Breast epithelium (tissue), 3 donors: ENCODE measurements around the gene NPB.

Source experiments
- CTCF ChIP-seq, 3 donors: fragments of 450-650 bp; IDR thresholded peaks; one replicate each; pipeline ENCODE4 v1.5.1; 2016 to 2017; ENCODE audit warnings: antibody characterized with exemption in 3 of 3, mild to moderate bottlenecking in 3 of 3, moderate library complexity in 3 of 3
- POLR2A ChIP-seq: fragments of 450-650 bp; IDR thresholded peaks from one replicate; pipeline ENCODE4 v1.6.1; 2016; ENCODE audit warnings: antibody characterized with exemption, mild to moderate bottlenecking, moderate library complexity
- POLR2AphosphoS5 ChIP-seq, 3 donors: sonication (generic); formaldehyde crosslinking; IDR thresholded peaks; one replicate each; pipeline ENCODE4 v1.6.1; 2017; ENCODE audit warnings: antibody characterized with exemption in 3 of 3

DNA sequence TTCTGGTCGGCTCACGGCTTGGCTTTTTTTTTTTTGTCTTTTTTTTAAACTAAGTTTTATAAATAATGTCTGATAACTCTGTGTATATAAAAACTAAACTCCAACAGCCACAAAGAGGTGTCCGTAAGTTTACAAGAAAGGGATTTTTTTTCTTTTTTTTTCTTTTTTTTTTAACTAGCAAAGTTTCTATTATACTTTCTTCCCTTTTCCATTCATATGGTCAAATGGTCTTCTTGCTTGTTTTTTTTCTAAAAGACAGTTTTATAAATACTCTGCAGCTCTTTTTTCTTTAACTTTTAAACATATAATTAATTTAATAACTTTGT lies 19.5 kb downstream of the NPB start:
- no peak for TF ChIP-seq POLR2AphosphoS5 (IDR thresholded peaks at IDR 0.05)
- no peak for TF ChIP-seq CTCF (IDR thresholded peaks at IDR 0.05)
- no peak for TF ChIP-seq POLR2A
